GM23338 (cell line): ENCODE data around the gene SPON2. TPM values are rescaled to one million over a fixed set of nuclear protein-coding genes. Genes with fewer than 3 reads are reported as not detected.
A peak's percentile ranks its signal among the peaks of the same experiment; 100 is the strongest.

ENCODE experiments used
- ATAC-seq: fragments of 200-7000 bp; cut with Tn5 transposase; 3 replicates; pipeline ENCODE4 v1.9.1; 2020
- DNase-seq: peaks from one replicate; pipeline ENCODE4 v3.0.0-alpha.2; 2015; ENCODE audit warnings: low spot score
- H2AFZ ChIP-seq: fragments of 200-600 bp; sonication (generic); 2 replicates; pipeline ENCODE4 v1.8.0; 2016; ENCODE audit warnings: antibody characterized with exemption, mild to moderate bottlenecking, moderate library complexity
- H3F3A ChIP-seq: fragments of 200-600 bp; sonication (generic); replicated peaks from 2 replicates; pipeline ENCODE4 v1.8.0; 2017; ENCODE audit warnings: antibody characterized with exemption, mixed run types, low read depth
- H3K27ac ChIP-seq: fragments of 200-600 bp; sonication (generic); 2 replicates; pipeline ENCODE4 v1.6.1; 2016; ENCODE audit warnings: low read depth
- H3K27me3 ChIP-seq: fragments of 200-600 bp; sonication (generic); 2 replicates; pipeline ENCODE4 v1.8.0; 2016; ENCODE audit warnings: mild to moderate bottlenecking, mixed run types, moderate library complexity; ENCODE audit not compliant: insufficient read depth
- H3K36me3 ChIP-seq: fragments of 200-600 bp; sonication (generic); 2 replicates; pipeline ENCODE4 v1.8.0; 2016; ENCODE audit warnings: mild to moderate bottlenecking; ENCODE audit not compliant: insufficient read depth
- H3K4me1 ChIP-seq: fragments of 200-600 bp; sonication (generic); 2 replicates; pipeline ENCODE4 v1.8.0; 2016; ENCODE audit warnings: mild to moderate bottlenecking, moderate library complexity; ENCODE audit not compliant: insufficient read depth
- H3K4me2 ChIP-seq: fragments of 200-600 bp; sonication (generic); 2 replicates; pipeline ENCODE4 v1.7.1; 2017; ENCODE audit warnings: mixed run types
- H3K4me3 ChIP-seq: fragments of 200-600 bp; sonication (generic); 2 replicates; pipeline ENCODE4 v1.6.1; 2016; ENCODE audit warnings: mixed run types
- H3K79me2 ChIP-seq: fragments of 200-600 bp; sonication (generic); replicated peaks from 2 replicates; pipeline ENCODE4 v1.8.0; 2017; ENCODE audit warnings: mild to moderate bottlenecking; ENCODE audit not compliant: insufficient read depth
- H3K9me2 ChIP-seq: fragments of 200-600 bp; sonication (generic); 2 replicates; pipeline ENCODE4 v1.8.0; 2017; ENCODE audit not compliant: insufficient read depth
- H4K20me1 ChIP-seq: fragments of 200-600 bp; sonication (generic); replicated peaks from 2 replicates; pipeline ENCODE4 v1.8.0; 2017; ENCODE audit warnings: mild to moderate bottlenecking; ENCODE audit not compliant: insufficient read depth
- H3K27ac Mint-ChIP-seq: 2 replicates; pipeline ENCODE4 v1.8.0; 2020; ENCODE audit warnings: inconsistent platforms, mild to moderate bottlenecking, moderate library complexity, mixed read lengths
- H3K27me3 Mint-ChIP-seq: 3 replicates; pipeline ENCODE4 v1.8.0; 2022; ENCODE audit warnings: low read depth, mild to moderate bottlenecking, moderate library complexity, mixed read lengths, inconsistent platforms; ENCODE audit not compliant: insufficient read depth, poor library complexity
- H3K36me3 Mint-ChIP-seq: 3 replicates; pipeline ENCODE4 v1.8.0; 2021; ENCODE audit warnings: low read depth, mild to moderate bottlenecking, inconsistent platforms, moderate library complexity, mixed read lengths
- H3K4me1 Mint-ChIP-seq: 3 replicates; pipeline ENCODE4 v1.8.0; 2020; ENCODE audit warnings: mild to moderate bottlenecking, inconsistent platforms, mixed read lengths
- H3K4me3 Mint-ChIP-seq: 3 replicates; pipeline ENCODE4 v1.8.0; 2021; ENCODE audit warnings: moderate library complexity, mild to moderate bottlenecking, inconsistent platforms, mixed read lengths
- H3K9me3 Mint-ChIP-seq: 3 replicates; pipeline ENCODE4 v1.8.0; 2020; ENCODE audit warnings: moderate library complexity, mild to moderate bottlenecking, inconsistent platforms, mixed read lengths
- CREB1 ChIP-seq: fragments of 250-450 bp; sonication (Bioruptor Pico); IDR thresholded peaks from 2 replicates; pipeline ENCODE4 v1.5.0; 2020; ENCODE audit warnings: low read depth, mild to moderate bottlenecking, moderate library complexity
- EZH2 ChIP-seq: fragments of 200-600 bp; sonication (generic); IDR thresholded peaks from one replicate; pipeline ENCODE4 v1.8.0; 2017; ENCODE audit warnings: antibody characterized with exemption, mild to moderate bottlenecking, low read depth; ENCODE audit not compliant: unreplicated experiment
- EZH2phosphoT487 ChIP-seq: fragments of 200-600 bp; sonication (generic); IDR thresholded peaks from one replicate; pipeline ENCODE4 v1.8.1; 2018; ENCODE audit warnings: antibody characterized with exemption; ENCODE audit not compliant: unreplicated experiment
- JUNB ChIP-seq: IDR thresholded peaks from one replicate; pipeline ENCODE4 v1.6.1; 2016; ENCODE audit warnings: antibody characterized with exemption; ENCODE audit not compliant: unreplicated experiment
- POLR2AphosphoS5 ChIP-seq: IDR thresholded peaks from 2 replicates; pipeline ENCODE4 v1.6.1; 2016; ENCODE audit warnings: antibody characterized with exemption, low read depth
- STAT1 ChIP-seq: IDR thresholded peaks from one replicate; pipeline ENCODE4 v1.6.1; 2016; ENCODE audit warnings: antibody characterized with exemption; ENCODE audit not compliant: unreplicated experiment
- ZNF331 ChIP-seq: fragments of 250-450 bp; sonication (Bioruptor Pico); IDR thresholded peaks from 2 replicates; pipeline ENCODE4 v1.5.0; 2020; ENCODE audit warnings: low read depth, mild to moderate bottlenecking, moderate library complexity
- polyA plus RNA-seq: library from polyadenylated mRNA; unstranded; fragments of >200 nt; fragmentation: Nextera tagmentation; extraction: Ambion mirVana; gene quantifications from 2 replicates; pipeline ENCODE4 v1.2.1, GENCODE V29; 2016
- total RNA-seq: library from RNA; depleted of rRNA; stranded (reverse); fragments of >200 nt; shearing (Covaris generic); gene quantifications from 2 replicates; pipeline ENCODE4 v1.2.3, GENCODE V29; 2014
- TF ChIP-seq, protein P1 (sequence below): fragments of 250-450 bp; sonication (Bioruptor Pico); IDR thresholded peaks from 2 replicates; pipeline ENCODE4 v1.5.0; 2020; ENCODE audit warnings: mild to moderate bottlenecking, moderate library complexity
- TF ChIP-seq, protein P2 (sequence below): IDR thresholded peaks from 2 replicates; pipeline ENCODE4 v1.6.1; 2016; ENCODE audit warnings: antibody characterized with exemption
- TF ChIP-seq, protein P3 (sequence below), 2 experiments: fragments of 200-600 bp in 1 of 2; sonication (generic) in 1 of 2; conservative IDR thresholded peaks; 2 replicates each; pipeline versions ENCODE4 v1.5.1 to v1.6.1; 2016 to 2017; ENCODE audit warnings: antibody characterized with exemption in 2 of 2, low read depth in 2 of 2, mild to moderate bottlenecking in 2 of 2, moderate library complexity in 1 of 2
- TF ChIP-seq, protein P4 (sequence below): IDR thresholded peaks from one replicate; pipeline ENCODE4 v1.6.1; 2018; ENCODE audit warnings: antibody characterized with exemption; ENCODE audit not compliant: unreplicated experiment

SPON2 gene
- total and polyA plus RNA-seq, 2 experiments from 2014 or later, result 2.1 to 2.4 TPM

DNA sequence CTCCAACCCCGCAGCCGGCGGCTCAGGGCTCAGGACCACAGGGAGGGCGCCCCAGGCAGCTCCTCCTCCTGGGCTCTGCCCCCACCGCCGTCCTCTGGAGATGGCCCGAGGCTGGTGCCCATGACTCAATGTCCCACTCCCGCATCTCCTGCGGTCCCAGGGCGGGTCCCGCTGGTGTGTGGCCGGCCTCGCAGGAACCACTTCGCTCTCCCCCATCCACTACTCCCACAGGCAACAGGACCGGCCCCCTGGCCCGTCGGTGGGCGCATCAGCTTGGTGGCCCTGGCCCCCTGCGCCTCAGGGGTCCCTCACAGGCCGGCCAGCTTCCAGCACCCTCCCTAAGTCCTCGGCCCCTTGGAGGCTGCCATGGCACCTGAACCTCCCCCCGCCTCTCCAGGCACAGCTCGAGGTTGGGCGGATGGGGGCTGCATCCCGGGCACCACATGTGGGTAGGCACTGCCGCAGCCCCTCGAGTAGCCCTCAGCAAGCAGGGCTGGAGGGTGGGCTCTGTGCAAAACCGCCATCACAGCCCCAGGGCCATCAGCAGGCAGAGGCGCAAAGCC is 22.8 kb upstream of the SPON2 start (continued):
- TF ChIP-seq, protein P1, sequence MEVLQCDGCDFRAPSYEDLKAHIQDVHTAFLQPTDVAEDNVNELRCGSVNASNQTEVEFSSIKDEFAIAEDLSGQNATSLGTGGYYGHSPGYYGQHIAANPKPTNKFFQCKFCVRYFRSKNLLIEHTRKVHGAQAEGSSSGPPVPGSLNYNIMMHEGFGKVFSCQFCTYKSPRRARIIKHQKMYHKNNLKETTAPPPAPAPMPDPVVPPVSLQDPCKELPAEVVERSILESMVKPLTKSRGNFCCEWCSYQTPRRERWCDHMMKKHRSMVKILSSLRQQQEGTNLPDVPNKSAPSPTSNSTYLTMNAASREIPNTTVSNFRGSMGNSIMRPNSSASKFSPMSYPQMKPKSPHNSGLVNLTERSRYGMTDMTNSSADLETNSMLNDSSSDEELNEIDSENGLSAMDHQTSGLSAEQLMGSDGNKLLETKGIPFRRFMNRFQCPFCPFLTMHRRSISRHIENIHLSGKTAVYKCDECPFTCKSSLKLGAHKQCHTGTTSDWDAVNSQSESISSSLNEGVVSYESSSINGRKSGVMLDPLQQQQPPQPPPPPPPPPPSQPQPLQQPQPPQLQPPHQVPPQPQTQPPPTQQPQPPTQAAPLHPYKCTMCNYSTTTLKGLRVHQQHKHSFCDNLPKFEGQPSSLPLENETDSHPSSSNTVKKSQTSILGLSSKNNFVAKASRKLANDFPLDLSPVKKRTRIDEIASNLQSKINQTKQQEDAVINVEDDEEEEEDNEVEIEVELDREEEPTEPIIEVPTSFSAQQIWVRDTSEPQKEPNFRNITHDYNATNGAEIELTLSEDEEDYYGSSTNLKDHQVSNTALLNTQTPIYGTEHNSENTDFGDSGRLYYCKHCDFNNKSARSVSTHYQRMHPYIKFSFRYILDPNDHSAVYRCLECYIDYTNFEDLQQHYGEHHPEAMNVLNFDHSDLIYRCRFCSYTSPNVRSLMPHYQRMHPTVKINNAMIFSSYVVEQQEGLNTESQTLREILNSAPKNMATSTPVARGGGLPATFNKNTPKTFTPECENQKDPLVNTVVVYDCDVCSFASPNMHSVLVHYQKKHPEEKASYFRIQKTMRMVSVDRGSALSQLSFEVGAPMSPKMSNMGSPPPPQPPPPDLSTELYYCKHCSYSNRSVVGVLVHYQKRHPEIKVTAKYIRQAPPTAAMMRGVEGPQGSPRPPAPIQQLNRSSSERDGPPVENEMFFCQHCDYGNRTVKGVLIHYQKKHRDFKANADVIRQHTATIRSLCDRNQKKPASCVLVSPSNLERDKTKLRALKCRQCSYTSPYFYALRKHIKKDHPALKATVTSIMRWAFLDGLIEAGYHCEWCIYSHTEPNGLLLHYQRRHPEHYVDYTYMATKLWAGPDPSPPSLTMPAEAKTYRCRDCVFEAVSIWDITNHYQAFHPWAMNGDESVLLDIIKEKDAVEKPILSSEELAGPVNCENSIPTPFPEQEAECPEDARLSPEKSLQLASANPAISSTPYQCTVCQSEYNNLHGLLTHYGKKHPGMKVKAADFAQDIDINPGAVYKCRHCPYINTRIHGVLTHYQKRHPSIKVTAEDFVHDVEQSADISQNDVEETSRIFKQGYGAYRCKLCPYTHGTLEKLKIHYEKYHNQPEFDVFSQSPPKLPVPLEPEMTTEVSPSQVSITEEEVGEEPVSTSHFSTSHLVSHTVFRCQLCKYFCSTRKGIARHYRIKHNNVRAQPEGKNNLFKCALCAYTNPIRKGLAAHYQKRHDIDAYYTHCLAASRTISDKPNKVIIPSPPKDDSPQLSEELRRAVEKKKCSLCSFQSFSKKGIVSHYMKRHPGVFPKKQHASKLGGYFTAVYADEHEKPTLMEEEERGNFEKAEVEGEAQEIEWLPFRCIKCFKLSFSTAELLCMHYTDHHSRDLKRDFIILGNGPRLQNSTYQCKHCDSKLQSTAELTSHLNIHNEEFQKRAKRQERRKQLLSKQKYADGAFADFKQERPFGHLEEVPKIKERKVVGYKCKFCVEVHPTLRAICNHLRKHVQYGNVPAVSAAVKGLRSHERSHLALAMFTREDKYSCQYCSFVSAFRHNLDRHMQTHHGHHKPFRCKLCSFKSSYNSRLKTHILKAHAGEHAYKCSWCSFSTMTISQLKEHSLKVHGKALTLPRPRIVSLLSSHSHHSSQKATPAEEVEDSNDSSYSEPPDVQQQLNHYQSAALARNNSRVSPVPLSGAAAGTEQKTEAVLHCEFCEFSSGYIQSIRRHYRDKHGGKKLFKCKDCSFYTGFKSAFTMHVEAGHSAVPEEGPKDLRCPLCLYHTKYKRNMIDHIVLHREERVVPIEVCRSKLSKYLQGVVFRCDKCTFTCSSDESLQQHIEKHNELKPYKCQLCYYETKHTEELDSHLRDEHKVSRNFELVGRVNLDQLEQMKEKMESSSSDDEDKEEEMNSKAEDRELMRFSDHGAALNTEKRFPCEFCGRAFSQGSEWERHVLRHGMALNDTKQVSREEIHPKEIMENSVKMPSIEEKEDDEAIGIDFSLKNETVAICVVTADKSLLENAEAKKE (CRISPR knock-in tag), result no peak
- TF ChIP-seq CREB1 (no peak), EZH2 (no peak)

DNA sequence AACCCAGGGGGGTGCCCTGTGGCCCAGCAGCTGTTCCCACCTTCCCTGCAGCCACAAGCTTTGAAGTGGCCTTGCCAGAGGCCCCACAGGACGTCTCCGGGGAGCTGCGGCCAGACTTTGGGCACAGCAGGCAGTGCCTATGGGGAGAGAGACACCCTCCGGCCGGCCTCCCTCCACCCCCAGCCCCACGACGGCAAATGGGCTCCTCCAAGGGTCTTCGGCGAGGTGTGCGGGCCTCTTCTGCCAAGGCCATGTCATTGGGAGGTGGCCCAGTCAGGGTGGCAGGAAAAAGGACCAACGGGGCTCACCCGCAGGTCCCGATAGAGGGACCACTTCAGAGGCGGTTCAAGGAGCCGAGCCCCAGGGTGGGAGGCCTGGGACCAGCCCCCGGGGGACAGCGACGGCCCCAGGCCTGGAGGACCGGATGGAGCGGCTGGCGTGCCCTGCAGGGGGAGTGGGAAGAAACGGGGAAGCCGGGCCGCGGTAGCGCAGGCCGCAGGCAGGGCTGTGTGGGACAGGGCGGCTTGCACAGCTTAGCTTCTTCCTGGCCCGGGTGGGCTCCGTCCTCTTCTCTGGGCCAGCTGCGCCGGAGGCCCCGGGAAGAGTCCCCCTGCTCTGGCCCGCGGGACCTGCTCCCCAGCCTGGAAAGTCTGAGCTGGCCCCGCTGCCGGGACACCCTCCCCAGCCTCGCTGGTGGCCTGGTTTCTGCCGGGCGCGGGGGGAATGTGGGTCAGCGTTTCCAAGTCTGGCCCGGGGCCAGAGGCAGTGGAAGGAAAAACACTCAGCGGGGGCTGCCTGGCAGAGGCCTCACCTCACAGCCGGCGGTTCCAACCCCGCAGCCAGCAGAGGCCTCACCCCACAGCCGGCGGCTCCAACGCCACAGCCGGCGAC is 21.9 kb upstream of the SPON2 start:
- Histone ChIP-seq H3K4me1 (no peaks in the 10 kb centered on the region), H4K20me1 (no peaks in the 10 kb centered on the region), H3K27ac (no peak overlapping the region), H3K79me2 (no peaks in the 10 kb centered on the region), H3K4me2 (no peak overlapping the region), H3F3A (no peaks in the 10 kb centered on the region), H3K27me3 (no peaks in the 10 kb centered on the region), H3K36me3 (no peaks in the 10 kb centered on the region), H3K4me3 (no peak overlapping the region), H3K9me2 (no peaks in the 10 kb centered on the region), H2AFZ (0 out of 2 replicates have a peak overlapping the region, but pooled peaks have one; percentile 52)
- ATAC-seq (peak; percentile 86), DNase-seq (peak; percentile 57)
- Mint-ChIP-seq H3K9me3 (no peaks in the 10 kb centered on the region; the same call in 2 of the 3 replicates), H3K4me3 (no peak overlapping the region), H3K36me3 (no peaks in the 10 kb centered on the region), H3K27me3 (peaks cover 6% of the 10 kb centered on the region), H3K27ac (no peak overlapping the region), H3K4me1 (no peaks in the 10 kb centered on the region)
- TF ChIP-seq, protein P2, sequence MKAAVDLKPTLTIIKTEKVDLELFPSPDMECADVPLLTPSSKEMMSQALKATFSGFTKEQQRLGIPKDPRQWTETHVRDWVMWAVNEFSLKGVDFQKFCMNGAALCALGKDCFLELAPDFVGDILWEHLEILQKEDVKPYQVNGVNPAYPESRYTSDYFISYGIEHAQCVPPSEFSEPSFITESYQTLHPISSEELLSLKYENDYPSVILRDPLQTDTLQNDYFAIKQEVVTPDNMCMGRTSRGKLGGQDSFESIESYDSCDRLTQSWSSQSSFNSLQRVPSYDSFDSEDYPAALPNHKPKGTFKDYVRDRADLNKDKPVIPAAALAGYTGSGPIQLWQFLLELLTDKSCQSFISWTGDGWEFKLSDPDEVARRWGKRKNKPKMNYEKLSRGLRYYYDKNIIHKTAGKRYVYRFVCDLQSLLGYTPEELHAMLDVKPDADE, result no peak
- TF ChIP-seq, protein P3, sequence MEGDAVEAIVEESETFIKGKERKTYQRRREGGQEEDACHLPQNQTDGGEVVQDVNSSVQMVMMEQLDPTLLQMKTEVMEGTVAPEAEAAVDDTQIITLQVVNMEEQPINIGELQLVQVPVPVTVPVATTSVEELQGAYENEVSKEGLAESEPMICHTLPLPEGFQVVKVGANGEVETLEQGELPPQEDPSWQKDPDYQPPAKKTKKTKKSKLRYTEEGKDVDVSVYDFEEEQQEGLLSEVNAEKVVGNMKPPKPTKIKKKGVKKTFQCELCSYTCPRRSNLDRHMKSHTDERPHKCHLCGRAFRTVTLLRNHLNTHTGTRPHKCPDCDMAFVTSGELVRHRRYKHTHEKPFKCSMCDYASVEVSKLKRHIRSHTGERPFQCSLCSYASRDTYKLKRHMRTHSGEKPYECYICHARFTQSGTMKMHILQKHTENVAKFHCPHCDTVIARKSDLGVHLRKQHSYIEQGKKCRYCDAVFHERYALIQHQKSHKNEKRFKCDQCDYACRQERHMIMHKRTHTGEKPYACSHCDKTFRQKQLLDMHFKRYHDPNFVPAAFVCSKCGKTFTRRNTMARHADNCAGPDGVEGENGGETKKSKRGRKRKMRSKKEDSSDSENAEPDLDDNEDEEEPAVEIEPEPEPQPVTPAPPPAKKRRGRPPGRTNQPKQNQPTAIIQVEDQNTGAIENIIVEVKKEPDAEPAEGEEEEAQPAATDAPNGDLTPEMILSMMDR (conservative IDR thresholded peaks at IDR 0.05; ENCODE audit: low read depth in 2 of 2), result no peak
- TF ChIP-seq, protein P4, sequence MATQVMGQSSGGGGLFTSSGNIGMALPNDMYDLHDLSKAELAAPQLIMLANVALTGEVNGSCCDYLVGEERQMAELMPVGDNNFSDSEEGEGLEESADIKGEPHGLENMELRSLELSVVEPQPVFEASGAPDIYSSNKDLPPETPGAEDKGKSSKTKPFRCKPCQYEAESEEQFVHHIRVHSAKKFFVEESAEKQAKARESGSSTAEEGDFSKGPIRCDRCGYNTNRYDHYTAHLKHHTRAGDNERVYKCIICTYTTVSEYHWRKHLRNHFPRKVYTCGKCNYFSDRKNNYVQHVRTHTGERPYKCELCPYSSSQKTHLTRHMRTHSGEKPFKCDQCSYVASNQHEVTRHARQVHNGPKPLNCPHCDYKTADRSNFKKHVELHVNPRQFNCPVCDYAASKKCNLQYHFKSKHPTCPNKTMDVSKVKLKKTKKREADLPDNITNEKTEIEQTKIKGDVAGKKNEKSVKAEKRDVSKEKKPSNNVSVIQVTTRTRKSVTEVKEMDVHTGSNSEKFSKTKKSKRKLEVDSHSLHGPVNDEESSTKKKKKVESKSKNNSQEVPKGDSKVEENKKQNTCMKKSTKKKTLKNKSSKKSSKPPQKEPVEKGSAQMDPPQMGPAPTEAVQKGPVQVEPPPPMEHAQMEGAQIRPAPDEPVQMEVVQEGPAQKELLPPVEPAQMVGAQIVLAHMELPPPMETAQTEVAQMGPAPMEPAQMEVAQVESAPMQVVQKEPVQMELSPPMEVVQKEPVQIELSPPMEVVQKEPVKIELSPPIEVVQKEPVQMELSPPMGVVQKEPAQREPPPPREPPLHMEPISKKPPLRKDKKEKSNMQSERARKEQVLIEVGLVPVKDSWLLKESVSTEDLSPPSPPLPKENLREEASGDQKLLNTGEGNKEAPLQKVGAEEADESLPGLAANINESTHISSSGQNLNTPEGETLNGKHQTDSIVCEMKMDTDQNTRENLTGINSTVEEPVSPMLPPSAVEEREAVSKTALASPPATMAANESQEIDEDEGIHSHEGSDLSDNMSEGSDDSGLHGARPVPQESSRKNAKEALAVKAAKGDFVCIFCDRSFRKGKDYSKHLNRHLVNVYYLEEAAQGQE, result no peak
- no peak for TF ChIP-seq ZNF331 (CRISPR knock-in tag)
- no peak for TF ChIP-seq EZH2phosphoT487
- TF ChIP-seq CREB1, result no peak
- no peak for TF ChIP-seq JUNB
- TF ChIP-seq STAT1, result no peak
- no peak for TF ChIP-seq POLR2AphosphoS5
